ENCODE measurements around the gene ACP1. TPM values are rescaled to one million over a fixed set of nuclear protein-coding genes. Genes with fewer than 3 reads are reported as not detected.

ACP1 gene
- total RNA-seq, 1 donor: 88.3 TPM

DNA sequence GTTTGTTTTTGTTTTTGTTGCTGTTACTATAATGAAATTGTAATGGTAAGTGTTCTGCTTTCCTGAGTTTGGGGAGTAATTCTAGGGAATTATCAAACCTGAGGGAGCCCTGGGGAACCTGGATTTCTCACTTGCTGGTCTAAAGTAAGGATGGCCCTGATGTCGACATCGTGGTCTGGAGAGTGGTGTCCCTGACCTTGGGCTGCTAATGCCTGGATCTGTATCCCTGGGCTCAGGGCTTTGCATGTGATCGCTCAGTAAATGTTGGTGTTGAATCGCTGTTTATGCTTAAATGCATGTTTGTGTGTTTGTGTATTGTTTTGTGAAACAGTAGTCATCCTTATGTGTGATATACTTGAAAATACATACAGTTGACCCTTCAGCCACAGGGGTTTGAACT, 6.1 kb downstream of the ACP1 start:
- TF ChIP-seq CTCF (IDR thresholded peaks at IDR 0.05; ENCODE audit: insufficient read depth, low read length): no peak
- no peak for DNase-seq (ENCODE audit: low read depth)
- H3K4me3 ChIP-seq (ENCODE audit: low read depth, low read length): no peak overlapping the region

DNA sequence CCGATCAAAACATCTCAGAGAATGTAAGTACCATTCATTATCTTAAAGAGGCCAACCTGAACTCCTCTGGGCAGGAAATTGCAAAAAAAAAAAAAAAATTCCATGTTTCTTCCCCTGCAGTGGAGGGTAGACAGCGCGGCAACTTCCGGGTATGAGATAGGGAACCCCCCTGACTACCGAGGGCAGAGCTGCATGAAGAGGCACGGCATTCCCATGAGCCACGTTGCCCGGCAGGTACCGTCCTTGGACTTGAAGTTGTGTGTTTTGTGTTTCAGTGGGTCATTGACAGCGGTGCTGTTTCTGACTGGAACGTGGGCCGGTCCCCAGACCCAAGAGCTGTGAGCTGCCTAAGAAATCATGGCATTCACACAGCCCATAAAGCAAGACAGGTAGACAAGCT, 7.2 kb downstream of the ACP1 start:
- no peak for TF ChIP-seq CTCF (IDR thresholded peaks at IDR 0.05; ENCODE audit: insufficient read depth, low read length)
- no peak for DNase-seq (ENCODE audit: low read depth)

GRCh38 chr2:273333-273732, 8.6 kb downstream of the ACP1 start:
- no peak for DNase-seq (ENCODE audit: low read depth)
- H3K4me3 ChIP-seq (ENCODE audit: low read depth, low read length): no peak overlapping the region
- TF ChIP-seq CTCF (IDR thresholded peaks at IDR 0.05; ENCODE audit: insufficient read depth, low read length): no peak

More for the DNA sequence above, 7.2 kb downstream of the ACP1 start:
- H3K4me3 ChIP-seq (ENCODE audit: low read depth, low read length): no peak overlapping the region

- DNase-seq (ENCODE audit: low read depth): no peak
- no peak overlapping the region for H3K4me3 ChIP-seq (ENCODE audit: low read depth, low read length)
Observed at GRCh38 chr2:274503-274902, 9.8 kb downstream of the ACP1 start.

DNA sequence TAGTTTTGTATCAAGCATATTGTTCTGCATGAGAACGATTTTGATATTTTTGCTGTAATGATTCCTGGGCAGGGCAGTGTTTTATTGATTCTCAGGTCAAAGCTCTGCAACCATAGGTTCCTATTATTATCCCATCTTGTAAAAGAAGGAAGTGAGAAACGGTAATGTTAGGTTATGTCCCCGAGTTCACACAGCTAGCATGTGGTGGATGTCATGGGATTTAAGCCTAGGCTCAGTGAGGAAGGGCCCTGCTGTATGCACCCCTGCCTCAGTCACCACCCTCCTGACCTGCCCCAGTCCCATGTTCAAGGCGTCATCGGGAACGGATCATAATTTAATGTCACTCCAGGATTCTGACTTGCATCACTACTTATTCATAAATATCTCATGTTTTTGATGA, 10.7 kb downstream of the ACP1 start:
- H3K4me3 ChIP-seq (ENCODE audit: low read depth, low read length): no peak overlapping the region
- DNase-seq (ENCODE audit: low read depth): no peak
- TF ChIP-seq CTCF (IDR thresholded peaks at IDR 0.05; ENCODE audit: insufficient read depth, low read length): no peak

More at GRCh38 chr2:274503-274902, 9.8 kb downstream of the ACP1 start:
- no peak for TF ChIP-seq CTCF (IDR thresholded peaks at IDR 0.05; ENCODE audit: insufficient read depth, low read length)

- TF ChIP-seq CTCF (IDR thresholded peaks at IDR 0.05; ENCODE audit: insufficient read depth, low read length): no peak
- DNase-seq (ENCODE audit: low read depth): no peak
- H3K4me3 ChIP-seq (ENCODE audit: low read depth, low read length): no peak overlapping the region
Observed at GRCh38 chr2:278312-278926, 13.7 kb downstream of the ACP1 start.

DNA sequence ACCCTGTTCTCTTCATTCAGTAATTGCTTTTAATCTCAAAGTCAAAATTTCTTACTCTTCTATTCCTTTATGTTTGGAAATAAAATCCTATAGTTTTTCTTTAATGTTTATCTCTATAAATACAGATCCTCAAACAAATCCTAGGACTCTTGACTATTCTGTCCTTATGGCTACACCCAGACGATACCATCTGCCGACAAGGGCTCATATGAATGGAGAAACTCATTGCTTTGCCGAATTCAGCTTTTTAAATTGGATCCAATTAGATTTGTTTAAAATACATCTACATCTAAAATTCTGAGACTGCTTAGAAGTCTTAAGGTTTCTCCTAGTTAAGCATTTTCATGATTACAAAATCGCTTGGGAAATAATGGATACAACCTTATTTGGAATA, 14.2 kb downstream of the ACP1 start:
- no peak for DNase-seq (ENCODE audit: low read depth)
- no peak for TF ChIP-seq CTCF (IDR thresholded peaks at IDR 0.05; ENCODE audit: insufficient read depth, low read length)
- H3K4me3 ChIP-seq (ENCODE audit: low read depth, low read length): no peak overlapping the region
